HCEC 1CT (cell line): ENCODE results near the gene CTBP2.

ENCODE experiments used
- DNase-seq: peaks from one replicate; pipeline ENCODE4 v3.0.0-alpha.2; 2017

The CTBP2 gene

GRCh38 chr10:125159932-125160855 lies at the start of gene CTBP2:
Gene CTBP2, minus strand, starts transcription at chr10:125160563.
- peak; percentile 47 for DNase-seq

GRCh38 chr10:125209591-125210355 lies 49.4 kb upstream of the CTBP2 start:
- DNase-seq: no peak

GRCh38 chr10:125208854-125209565 lies 48.6 kb upstream of the CTBP2 start:
- DNase-seq: no peak

- no peak for DNase-seq
These were observed 46.3 kb upstream of the CTBP2 start for GRCh38 chr10:125206623-125207022.

- DNase-seq: no peak
These were observed 45.1 kb upstream of the CTBP2 start for GRCh38 chr10:125205431-125205830.

- DNase-seq: no peak
These were observed 44.0 kb upstream of the CTBP2 start for GRCh38 chr10:125204400-125204799.

- no peak for DNase-seq
These were observed 42.9 kb upstream of the CTBP2 start for GRCh38 chr10:125203186-125203800.

- DNase-seq: no peak
These were observed 41.6 kb upstream of the CTBP2 start for GRCh38 chr10:125201791-125202622.

GRCh38 chr10:125201108-125201524 lies 40.8 kb upstream of the CTBP2 start:
- DNase-seq: peak; percentile 13

GRCh38 chr10:125200396-125200795 lies 40.0 kb upstream of the CTBP2 start:
- DNase-seq: no peak

GRCh38 chr10:125199270-125199669 lies 38.9 kb upstream of the CTBP2 start:
- no peak for DNase-seq

GRCh38 chr10:125194814-125195213 lies 34.5 kb upstream of the CTBP2 start:
- no peak for DNase-seq

- no peak for DNase-seq
These were observed 33.0 kb upstream of the CTBP2 start for GRCh38 chr10:125193306-125193877.

- no peak for DNase-seq
These were observed 32.3 kb upstream of the CTBP2 start for GRCh38 chr10:125192620-125193019.

- DNase-seq: no peak
These were observed 31.6 kb upstream of the CTBP2 start for GRCh38 chr10:125192005-125192404.

- DNase-seq: no peak
These were observed 30.6 kb upstream of the CTBP2 start for GRCh38 chr10:125190946-125191345.

GRCh38 chr10:125190414-125190813 lies 30.1 kb upstream of the CTBP2 start:
- no peak for DNase-seq

- DNase-seq: no peak
These were observed 28.8 kb upstream of the CTBP2 start for GRCh38 chr10:125189162-125189561.

GRCh38 chr10:125187238-125188194 lies 27.2 kb upstream of the CTBP2 start:
- no peak for DNase-seq
